ENCODE data around the gene IL21R.

Gene IL21R

GRCh38 chr16:27400751-27401620 lies 988 bp upstream of the IL21R start:
- no peak for DNase-seq (ENCODE audit: extremely low read depth, low read depth)
- H3K4me3 ChIP-seq (replicated peaks; ENCODE audit: low read depth, low read length), result no peak overlapping the region
- TF ChIP-seq CTCF (IDR thresholded peaks at IDR 0.05; ENCODE audit: low read depth, low read length, missing control alignments), result no peak

GRCh38 chr16:27402569-27402963 lies 592 bp downstream of the IL21R start:
- DNase-seq (ENCODE audit: extremely low read depth, low read depth), result no peak
- no peak for TF ChIP-seq CTCF (IDR thresholded peaks at IDR 0.05; ENCODE audit: low read depth, low read length, missing control alignments)
- no peak overlapping the region for H3K4me3 ChIP-seq (replicated peaks; ENCODE audit: low read depth, low read length)

- TF ChIP-seq CTCF (IDR thresholded peaks at IDR 0.05; ENCODE audit: low read depth, low read length, missing control alignments), result no peak
- no peak for DNase-seq (ENCODE audit: extremely low read depth, low read depth)
- H3K4me3 ChIP-seq (replicated peaks; ENCODE audit: low read depth, low read length), result no peak overlapping the region
These were observed 1.1 kb downstream of the IL21R start for GRCh38 chr16:27402964-27403600.

- no peak overlapping the region for H3K4me3 ChIP-seq (replicated peaks; ENCODE audit: low read depth, low read length)
- no peak for TF ChIP-seq CTCF (IDR thresholded peaks at IDR 0.05; ENCODE audit: low read depth, low read length, missing control alignments)
- no peak for DNase-seq (ENCODE audit: extremely low read depth, low read depth)
These were observed 1.6 kb downstream of the IL21R start for GRCh38 chr16:27403601-27403992.

GRCh38 chr16:27404163-27404823 lies 2.3 kb downstream of the IL21R start:
- no peak for TF ChIP-seq CTCF (IDR thresholded peaks at IDR 0.05; ENCODE audit: low read depth, low read length, missing control alignments)
- no peak for DNase-seq (ENCODE audit: extremely low read depth, low read depth)
- H3K4me3 ChIP-seq (replicated peaks; ENCODE audit: low read depth, low read length), result no peak overlapping the region

- no peak for DNase-seq (ENCODE audit: extremely low read depth, low read depth)
- TF ChIP-seq CTCF (IDR thresholded peaks at IDR 0.05; ENCODE audit: low read depth, low read length, missing control alignments), result no peak
- H3K4me3 ChIP-seq (replicated peaks; ENCODE audit: low read depth, low read length), result no peak overlapping the region
These were observed 3.8 kb downstream of the IL21R start for GRCh38 chr16:27405546-27406451.

Measured in HFF-Myc (cell line).